Inflammatory macrophage treated with lipopolysaccharide for 4 hours (primary cell): ENCODE data around the gene NEK9.
"Not testable (repeated sequence)": the region's sequence is repeated elsewhere in the genome, so short reads cannot be mapped to it uniquely, and the experiment has no call there.

Experiments used
- DNase-seq: peaks from one replicate; pipeline ENCODE4 v3.0.0-alpha.2; 2020

NEK9 gene

GRCh38 chr14:75143761-75144527, 17.1 kb upstream of the NEK9 start:
- DNase-seq = no peak

- DNase-seq = no peak
Measured at GRCh38 chr14:75142494-75142893, 15.6 kb upstream of the NEK9 start.

- no peak for DNase-seq
Measured at GRCh38 chr14:75141967-75142366, 15.1 kb upstream of the NEK9 start.

- DNase-seq = no peak
Measured at GRCh38 chr14:75141062-75141461, 14.2 kb upstream of the NEK9 start.

DNA sequence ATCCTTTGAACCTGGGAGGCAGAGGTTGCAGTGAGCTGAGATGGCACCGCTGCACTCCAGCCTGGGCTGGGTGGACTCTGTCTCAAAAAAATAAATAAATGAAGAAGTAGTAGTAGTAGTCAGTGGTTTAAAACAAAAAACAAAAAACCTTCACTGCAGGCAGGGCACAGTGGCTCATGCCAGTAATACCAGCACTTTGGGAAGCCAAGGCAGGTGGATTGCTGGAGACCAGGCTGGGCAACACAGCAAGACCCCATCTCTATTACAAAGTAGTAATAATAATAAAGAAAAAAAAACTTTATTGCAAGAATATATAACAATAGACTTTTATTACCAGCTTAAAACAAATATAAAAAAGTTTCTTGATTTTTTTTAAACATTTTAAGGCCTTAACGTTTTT, 13.8 kb upstream of the NEK9 start:
- DNase-seq = no peak

DNA sequence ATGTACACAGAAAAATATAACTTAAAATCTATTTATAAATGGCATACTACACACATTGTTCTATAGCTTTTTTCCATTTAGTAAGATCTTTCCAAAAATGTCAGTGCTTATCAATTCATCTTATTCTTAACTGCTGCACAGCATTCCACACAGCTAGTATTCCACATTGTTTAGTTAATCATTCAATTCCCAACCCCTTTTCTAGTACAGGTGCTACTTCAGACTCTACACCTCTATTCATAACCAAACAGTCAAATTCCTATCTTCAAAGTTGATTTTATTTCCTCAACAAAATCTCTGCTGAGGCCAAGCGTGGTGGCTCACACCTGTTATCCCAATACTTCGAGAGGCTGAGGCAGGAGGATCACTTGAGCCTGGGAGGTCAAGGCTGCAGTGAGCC, 12.3 kb upstream of the NEK9 start:
- DNase-seq = no peak

DNA sequence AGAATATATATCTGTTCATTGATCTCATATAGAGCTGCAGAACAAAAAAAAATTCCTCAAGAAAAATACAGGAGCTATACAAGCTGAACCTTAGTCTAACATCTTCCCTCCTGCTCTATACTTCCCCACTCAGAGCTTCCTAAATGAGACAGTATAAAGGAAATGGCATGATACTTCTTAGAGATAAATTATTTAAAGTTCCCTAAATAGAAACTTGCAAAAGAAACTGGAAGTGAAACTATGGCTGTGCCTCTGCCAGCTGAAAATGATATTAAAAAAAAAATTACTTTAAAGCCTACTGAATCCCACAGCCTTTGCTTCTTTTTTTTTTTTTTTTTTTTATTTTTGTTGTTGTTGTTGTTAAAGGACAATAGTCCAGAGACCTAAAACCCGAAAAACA, 11.6 kb upstream of the NEK9 start:
- DNase-seq = peak; percentile 83

DNA sequence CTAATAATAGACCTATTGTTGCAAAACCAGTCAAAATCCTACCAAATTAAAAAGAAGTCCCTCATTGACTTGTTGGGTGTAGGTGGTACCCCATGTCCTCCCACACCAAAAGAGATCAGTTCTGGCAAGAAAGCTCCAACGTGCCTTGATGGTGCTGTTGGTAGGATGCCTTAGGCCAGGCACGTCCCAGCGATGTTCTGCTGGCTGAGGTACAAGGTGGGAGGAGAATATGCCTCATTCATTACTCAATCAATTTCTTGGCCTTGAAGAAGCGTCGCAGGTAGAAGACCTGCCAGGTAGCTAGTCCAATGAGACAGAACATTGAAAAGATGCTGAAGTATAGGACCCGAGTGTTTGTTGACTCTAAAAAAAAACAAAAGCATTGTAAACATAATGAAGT, 7.8 kb upstream of the NEK9 start:
- DNase-seq = no peak

GRCh38 chr14:75133597-75133996, 6.7 kb upstream of the NEK9 start:
- DNase-seq = no peak

DNA sequence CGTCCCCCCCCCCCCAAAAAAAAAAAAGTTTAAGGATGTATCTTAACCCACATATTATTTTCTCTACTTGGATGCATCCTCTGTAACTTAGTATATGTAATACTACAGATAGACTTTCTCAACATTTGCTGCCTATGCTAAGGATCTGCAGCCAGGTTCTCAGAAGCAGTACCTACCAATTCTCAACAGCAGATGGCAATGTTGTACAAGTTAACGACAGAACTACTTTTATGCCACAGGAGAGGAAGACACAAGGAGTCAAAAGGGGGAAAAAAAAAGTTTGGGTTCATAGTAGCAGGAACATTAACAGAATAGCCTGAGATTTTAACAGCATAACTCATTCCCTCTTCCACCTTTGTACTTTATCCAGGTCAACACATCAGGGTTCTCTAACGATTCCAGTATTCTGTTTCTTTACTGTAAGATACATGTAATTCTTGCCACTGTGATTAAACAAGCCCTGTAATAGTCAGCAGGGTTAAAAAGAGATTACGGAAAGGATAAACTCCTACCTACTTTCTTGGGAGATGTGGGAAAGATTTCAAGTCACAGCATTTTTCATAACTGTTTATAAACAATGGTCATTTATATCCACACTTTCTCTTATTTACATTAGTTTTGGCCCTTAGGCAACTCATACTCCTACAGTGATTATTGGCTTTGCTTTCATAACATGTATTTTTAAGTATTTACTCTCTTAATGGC, 5.7 kb upstream of the NEK9 start:
- DNase-seq = peak; percentile 76

- no peak for DNase-seq
Measured at GRCh38 chr14:75128596-75128990, 1.7 kb upstream of the NEK9 start.

GRCh38 chr14:75127903-75128595, 1.2 kb upstream of the NEK9 start:
- peak; percentile 16 for DNase-seq

- DNase-seq = not testable (repeated sequence)
Measured at GRCh38 chr14:75127474-75127820, 599 bp upstream of the NEK9 start.

GRCh38 chr14:75126121-75126544, 715 bp downstream of the NEK9 start:
- DNase-seq = peak; percentile 36

- DNase-seq = peak; percentile 46
Measured at GRCh38 chr14:75125617-75126016, 1.2 kb downstream of the NEK9 start.

GRCh38 chr14:75123991-75124390, 2.9 kb downstream of the NEK9 start:
- DNase-seq = peak; percentile 74

DNA sequence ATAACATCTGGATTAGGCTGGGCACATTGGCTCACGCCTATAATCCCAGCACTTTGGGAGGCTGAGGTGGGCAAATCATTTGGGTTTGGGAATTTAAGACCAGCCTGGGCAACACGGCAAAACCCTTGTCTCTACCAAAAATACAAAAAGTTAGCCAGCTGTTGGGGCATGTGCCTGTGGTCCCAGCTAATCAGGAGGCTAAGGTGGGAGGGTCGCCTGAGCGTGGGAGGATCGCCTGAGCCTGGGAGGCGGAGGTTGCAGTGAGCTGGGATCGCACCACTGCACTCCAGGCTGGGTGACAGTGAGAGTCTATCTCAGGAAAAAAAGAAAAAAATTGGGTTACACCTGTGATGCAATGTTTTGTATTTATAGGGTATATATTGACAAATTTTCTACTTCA, 5.3 kb downstream of the NEK9 start:
- no peak for DNase-seq

GRCh38 chr14:75120541-75121291, 6.1 kb downstream of the NEK9 start:
- DNase-seq = peak; percentile 69

DNA sequence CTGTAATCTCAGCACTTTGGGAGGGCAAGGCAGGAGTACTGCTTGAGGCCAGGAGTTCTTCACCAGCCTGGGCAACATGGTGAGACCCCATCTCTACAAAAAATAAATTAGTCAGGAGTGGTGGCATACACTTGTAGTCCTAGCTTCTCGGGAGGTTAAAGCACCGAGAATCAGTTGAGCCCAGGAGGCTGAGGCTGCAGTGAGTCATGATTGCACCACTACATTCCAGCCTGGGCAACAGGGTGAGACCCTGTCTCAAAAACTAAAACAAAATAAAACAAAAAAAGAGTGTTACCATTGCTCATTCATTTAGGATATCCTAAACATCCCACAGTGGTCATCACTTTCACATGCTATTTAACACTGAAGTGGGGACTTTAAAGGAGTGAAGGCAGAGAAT, 7.8 kb downstream of the NEK9 start:
- DNase-seq = no peak

DNA sequence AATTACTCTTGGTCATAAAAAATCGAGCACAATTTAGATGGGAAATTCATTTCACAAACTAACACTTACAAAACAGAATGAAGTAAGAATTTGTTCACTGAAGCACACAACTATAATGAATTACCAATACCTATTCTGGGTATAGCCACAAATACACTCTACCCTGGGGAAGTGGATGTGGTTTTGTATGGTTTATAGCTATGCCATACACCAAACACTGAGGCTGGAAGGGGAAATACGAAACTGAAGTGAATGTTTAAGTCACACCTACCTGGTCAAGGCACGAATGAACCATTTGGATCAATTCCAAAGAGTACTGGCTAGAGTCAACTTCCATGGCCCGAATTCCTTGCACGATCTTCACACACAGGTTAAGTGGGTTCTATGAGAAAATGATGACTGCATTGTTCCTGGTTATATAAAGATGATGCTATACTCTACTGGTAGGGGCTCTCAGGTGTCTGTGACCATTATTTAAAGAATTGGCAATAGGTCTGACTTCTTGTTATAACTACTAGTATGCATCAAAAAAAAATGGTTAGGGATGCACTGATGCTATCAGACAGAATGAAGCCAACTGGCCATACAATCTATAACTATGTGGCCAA, 12.8 kb downstream of the NEK9 start:
- no peak for DNase-seq

DNA sequence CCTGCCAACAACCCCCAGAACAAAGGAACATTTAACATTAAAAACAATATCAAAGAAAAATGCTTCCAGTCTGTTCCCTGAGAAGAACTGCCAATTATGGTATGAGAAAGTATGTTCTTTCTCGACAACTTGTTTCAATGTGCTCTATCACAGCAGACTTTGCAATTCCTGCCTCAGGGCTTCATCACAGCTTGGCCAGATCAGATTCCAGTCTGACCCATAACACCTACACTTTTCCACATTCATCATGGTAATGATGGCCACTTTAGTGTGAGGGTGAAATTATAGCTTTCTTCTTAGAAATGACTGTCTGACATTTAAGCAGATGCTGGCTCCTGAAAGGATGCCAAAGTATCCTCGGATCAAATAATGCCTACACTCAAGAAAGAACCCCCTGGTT, 17.0 kb downstream of the NEK9 start:
- no peak for DNase-seq

GRCh38 chr14:75107186-75107585, 19.7 kb downstream of the NEK9 start:
- peak; percentile 50 for DNase-seq

DNA sequence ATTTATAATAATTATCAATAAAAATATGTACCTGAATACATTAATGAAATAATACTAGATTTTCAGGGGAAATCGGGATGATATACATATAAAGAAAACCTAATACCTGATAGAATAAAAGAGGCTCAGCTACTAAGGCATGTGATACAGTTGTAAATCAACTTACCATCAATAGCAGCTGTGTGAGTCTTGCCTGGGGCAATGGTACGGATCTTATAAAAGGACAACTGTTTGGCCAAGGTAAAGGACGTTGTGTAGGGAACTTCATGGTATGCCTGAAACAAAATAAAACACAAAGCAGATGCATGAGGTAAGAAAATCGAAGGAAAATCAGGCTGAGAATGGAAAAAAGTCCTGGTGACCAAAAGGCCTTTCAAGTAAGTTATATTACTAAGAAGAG, 25.4 kb downstream of the NEK9 start:
- DNase-seq = no peak
